Activated naive CD4-positive, alpha-beta T cell treated with anti-CD3 and anti-CD28 coated beads, Interleukin-2, amount 50 U/mL, for 24 hours (primary cell): ENCODE results near the gene CDH20.

Source experiments
- H3K27ac Mint-ChIP-seq: one replicate; pipeline ENCODE4 v1.8.0; 2021; ENCODE audit warnings: mild to moderate bottlenecking, mixed read lengths
- H3K27me3 Mint-ChIP-seq: one replicate; pipeline ENCODE4 v1.8.0; 2021; ENCODE audit warnings: mixed read lengths
- H3K36me3 Mint-ChIP-seq: one replicate; pipeline ENCODE4 v1.8.0; 2021; ENCODE audit warnings: mixed read lengths
- H3K4me1 Mint-ChIP-seq: one replicate; pipeline ENCODE4 v1.8.0; 2021; ENCODE audit warnings: mixed read lengths
- H3K4me3 Mint-ChIP-seq: one replicate; pipeline ENCODE4 v1.8.0; 2021; ENCODE audit warnings: mild to moderate bottlenecking, mixed read lengths
- H3K9me3 Mint-ChIP-seq: one replicate; pipeline ENCODE4 v1.8.0; 2021; ENCODE audit warnings: mixed read lengths

Gene CDH20

GRCh38 chr18:61435064-61435652 is 101.9 kb downstream of the CDH20 start:
- H3K27me3 Mint-ChIP-seq: peaks cover 4% of the 10 kb centered on the region
- H3K4me3 Mint-ChIP-seq: no peak overlapping the region
- no peaks in the 10 kb centered on the region for H3K36me3 Mint-ChIP-seq
- H3K9me3 Mint-ChIP-seq: peaks cover 6% of the 10 kb centered on the region
- no peak overlapping the region for H3K27ac Mint-ChIP-seq
- H3K4me1 Mint-ChIP-seq: no peaks in the 10 kb centered on the region

DNA sequence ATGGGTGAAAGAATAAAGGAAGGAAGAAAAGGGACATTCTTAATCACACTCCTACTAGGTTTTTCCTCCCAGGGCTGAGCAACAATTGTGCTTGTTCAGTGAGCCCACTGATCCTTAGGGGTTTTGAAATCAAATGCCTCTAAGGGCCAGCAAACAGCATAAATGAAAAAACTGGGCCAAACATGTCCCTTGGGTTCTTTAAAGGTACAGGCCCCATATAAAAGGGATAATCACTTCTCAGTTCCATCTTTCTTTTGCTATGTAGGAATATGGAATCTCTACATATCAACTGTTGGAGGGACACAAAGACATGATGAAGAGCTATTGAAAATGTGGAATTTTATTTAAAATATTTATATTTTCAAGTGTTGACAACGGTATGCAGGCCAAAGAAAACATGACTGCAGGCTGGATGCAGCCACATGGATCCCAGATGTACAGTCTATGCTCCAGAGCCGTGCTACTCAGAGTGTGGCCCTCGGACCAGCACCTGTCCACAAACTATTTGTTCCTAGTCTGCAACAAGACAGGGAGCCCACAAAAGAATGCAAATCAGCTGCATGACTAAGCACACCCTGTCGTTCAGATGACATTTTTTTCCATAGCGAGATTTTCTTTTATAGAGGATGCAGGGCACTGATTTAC is 110.0 kb downstream of the CDH20 start:
- no peaks in the 10 kb centered on the region for H3K4me1 Mint-ChIP-seq
- no peaks in the 10 kb centered on the region for H3K9me3 Mint-ChIP-seq
- H3K36me3 Mint-ChIP-seq: no peaks in the 10 kb centered on the region
- H3K27me3 Mint-ChIP-seq: peaks cover 4% of the 10 kb centered on the region
- no peak overlapping the region for H3K4me3 Mint-ChIP-seq
- no peak overlapping the region for H3K27ac Mint-ChIP-seq

DNA sequence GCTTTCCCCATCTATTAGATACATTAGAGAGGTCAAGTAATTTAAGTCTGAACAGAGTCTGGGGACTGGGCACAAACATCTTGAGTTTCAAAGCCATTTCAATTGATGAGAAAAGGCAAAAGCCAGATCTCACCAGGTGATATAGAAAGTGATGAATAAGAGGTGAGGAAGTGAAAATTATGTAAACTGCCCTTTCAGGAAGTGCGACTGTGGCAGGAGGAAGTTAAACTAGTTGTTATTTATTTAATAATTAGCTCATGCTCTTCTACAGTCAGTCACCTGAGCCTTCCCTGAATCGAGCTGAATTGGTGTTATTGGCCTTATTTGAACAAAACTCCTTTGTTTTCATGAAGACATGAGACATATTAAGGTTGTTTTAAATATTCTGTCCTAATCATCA is 115.1 kb downstream of the CDH20 start:
- Mint-ChIP-seq H3K4me3 (no peak overlapping the region), H3K36me3 (no peaks in the 10 kb centered on the region), H3K4me1 (no peaks in the 10 kb centered on the region), H3K27me3 (peaks cover 4% of the 10 kb centered on the region), H3K27ac (no peak overlapping the region), H3K9me3 (no peaks in the 10 kb centered on the region)

- no peak overlapping the region for H3K27ac Mint-ChIP-seq
- H3K27me3 Mint-ChIP-seq: peaks cover 6% of the 10 kb centered on the region
- H3K4me1 Mint-ChIP-seq: no peaks in the 10 kb centered on the region
- no peaks in the 10 kb centered on the region for H3K9me3 Mint-ChIP-seq
- H3K4me3 Mint-ChIP-seq: no peak overlapping the region
- no peaks in the 10 kb centered on the region for H3K36me3 Mint-ChIP-seq
Measured at GRCh38 chr18:61459896-61460648, 126.8 kb downstream of the CDH20 start.

DNA sequence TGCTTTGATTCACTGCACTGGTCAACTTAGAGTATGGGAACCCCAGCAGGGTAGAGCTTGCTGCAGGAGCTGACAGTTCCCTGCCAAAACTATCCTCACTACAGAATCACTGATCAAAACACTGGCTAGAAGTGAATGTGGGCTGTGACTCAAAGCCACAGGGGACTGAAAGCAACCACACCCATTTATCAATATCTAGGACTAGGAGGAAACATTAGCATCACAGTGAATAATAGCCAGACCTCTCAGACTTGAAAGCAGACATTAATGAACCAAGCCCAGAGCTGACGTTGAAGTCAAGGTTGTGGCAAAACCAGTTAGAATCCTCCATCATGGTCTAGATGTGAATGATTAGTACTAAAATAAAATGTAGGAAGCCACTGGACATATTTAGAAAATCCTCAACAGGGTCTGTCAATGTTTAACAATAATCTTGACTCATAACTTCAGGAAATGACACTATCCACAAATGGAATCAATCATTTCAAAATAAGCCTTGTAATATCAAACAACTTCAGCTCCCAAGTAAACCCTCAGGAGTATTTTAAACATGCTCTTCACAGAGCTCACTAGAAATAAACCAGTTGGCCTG is 131.4 kb downstream of the CDH20 start:
- Mint-ChIP-seq H3K9me3 (no peaks in the 10 kb centered on the region), H3K27me3 (peaks cover 4% of the 10 kb centered on the region), H3K36me3 (no peaks in the 10 kb centered on the region), H3K27ac (no peak overlapping the region), H3K4me1 (no peaks in the 10 kb centered on the region), H3K4me3 (no peak overlapping the region)

DNA sequence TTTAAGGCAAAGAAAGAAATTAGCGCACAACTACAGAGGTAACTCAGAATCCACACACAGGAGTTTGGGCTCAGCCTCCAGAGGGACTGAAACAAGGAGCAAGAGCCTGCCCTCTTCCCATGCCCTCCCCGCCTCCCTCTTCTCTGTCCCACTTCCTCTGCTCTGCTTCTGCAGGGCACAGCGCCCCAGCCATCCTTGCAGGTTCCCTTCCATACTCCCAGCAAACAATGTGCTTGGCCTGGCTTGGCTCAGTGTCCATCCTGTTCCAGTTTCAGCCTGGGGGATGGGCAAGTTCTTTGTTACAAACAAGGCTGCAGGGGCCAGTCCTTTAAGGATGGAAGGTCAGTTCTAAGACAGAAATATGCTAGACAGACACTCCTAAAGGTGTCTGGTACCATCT is 133.5 kb downstream of the CDH20 start:
- no peak overlapping the region for H3K27ac Mint-ChIP-seq
- no peaks in the 10 kb centered on the region for H3K36me3 Mint-ChIP-seq
- H3K4me3 Mint-ChIP-seq: no peak overlapping the region
- H3K4me1 Mint-ChIP-seq: no peaks in the 10 kb centered on the region
- H3K27me3 Mint-ChIP-seq: peaks cover 2% of the 10 kb centered on the region
- no peaks in the 10 kb centered on the region for H3K9me3 Mint-ChIP-seq

DNA sequence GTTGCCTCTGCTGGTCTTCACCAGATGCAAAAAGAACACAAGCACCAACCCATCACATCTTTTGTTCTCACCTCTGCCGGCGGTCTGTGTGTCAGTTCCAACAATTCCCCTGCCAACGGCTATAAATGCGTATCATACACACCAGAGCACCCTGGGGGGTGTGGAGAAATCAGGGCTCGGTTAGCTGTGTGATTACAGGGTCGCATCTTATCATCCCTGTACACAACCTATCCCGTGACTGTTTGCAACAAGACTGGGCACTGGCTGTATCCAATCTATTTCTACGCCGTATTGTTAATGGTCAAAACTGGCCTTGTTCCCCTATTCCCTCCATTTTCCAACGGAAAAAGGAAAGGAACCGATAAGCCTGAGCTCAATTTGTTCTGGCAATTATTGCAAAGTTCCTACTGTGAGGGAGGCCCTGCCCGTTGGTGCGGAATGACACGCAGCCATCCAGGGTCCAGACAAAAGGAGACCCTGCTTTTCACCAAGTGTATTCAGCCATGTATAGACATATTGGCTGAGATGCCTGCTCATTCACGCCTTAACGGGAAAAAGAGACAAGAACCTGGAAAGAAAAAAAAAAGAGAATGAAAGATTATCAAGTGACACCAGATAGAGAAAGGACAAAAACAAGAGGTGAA is 136.9 kb downstream of the CDH20 start:
- no peak overlapping the region for H3K27ac Mint-ChIP-seq
- no peaks in the 10 kb centered on the region for H3K9me3 Mint-ChIP-seq
- no peaks in the 10 kb centered on the region for H3K36me3 Mint-ChIP-seq
- peaks cover 3% of the 10 kb centered on the region for H3K27me3 Mint-ChIP-seq
- no peaks in the 10 kb centered on the region for H3K4me1 Mint-ChIP-seq
- no peak overlapping the region for H3K4me3 Mint-ChIP-seq

- no peaks in the 10 kb centered on the region for H3K4me1 Mint-ChIP-seq
- peaks cover 3% of the 10 kb centered on the region for H3K27me3 Mint-ChIP-seq
- H3K9me3 Mint-ChIP-seq: no peaks in the 10 kb centered on the region
- no peaks in the 10 kb centered on the region for H3K36me3 Mint-ChIP-seq
- no peak overlapping the region for H3K27ac Mint-ChIP-seq
- H3K4me3 Mint-ChIP-seq: no peak overlapping the region
Measured at GRCh38 chr18:61471541-61471940, 138.3 kb downstream of the CDH20 start.

- peaks cover 3% of the 10 kb centered on the region for H3K27me3 Mint-ChIP-seq
- no peaks in the 10 kb centered on the region for H3K4me1 Mint-ChIP-seq
- H3K36me3 Mint-ChIP-seq: no peaks in the 10 kb centered on the region
- no peaks in the 10 kb centered on the region for H3K9me3 Mint-ChIP-seq
- no peak overlapping the region for H3K4me3 Mint-ChIP-seq
- no peak overlapping the region for H3K27ac Mint-ChIP-seq
Measured at GRCh38 chr18:61471942-61472341, 138.7 kb downstream of the CDH20 start.

DNA sequence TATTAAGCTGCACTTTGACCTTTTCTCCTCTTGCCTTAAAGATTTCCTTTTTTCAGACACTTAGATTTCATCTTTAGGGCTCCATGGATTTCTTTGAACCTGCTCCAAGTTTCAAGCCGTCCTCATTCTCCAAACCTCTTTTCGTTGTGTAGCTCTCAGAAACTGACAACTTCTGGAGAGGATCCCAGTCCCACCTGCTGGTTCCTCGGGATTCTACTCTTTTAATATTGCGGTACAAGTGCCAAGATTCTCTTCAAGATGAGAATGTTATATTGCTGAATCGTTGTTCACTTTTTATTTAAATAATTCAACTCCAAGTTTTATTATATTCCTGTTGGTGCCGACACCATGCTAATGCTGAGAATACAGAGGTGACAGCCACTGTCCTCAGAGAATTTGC is 141.1 kb downstream of the CDH20 start:
- Mint-ChIP-seq H3K27ac (no peak overlapping the region), H3K9me3 (no peaks in the 10 kb centered on the region), H3K36me3 (no peaks in the 10 kb centered on the region), H3K4me1 (no peaks in the 10 kb centered on the region), H3K27me3 (peaks cover 3% of the 10 kb centered on the region), H3K4me3 (no peak overlapping the region)

DNA sequence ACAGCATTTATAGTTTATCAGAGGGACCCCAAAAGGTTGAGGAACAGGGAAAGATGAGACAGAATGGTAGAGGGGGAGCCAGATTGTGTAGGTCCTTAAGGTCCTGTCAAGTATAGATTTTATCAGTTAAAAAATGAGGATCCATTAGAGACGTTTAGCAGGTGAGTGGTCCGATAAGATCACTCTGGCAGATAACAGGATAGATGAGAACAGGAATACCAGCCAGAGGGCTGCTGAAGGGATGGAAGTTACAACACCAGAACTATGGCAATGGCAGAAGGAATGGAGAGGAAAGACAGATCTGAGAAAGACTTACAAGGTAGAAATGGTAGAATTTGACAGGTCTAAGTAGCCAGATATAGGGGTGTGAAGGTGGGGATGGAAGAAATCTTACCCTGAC is 141.7 kb downstream of the CDH20 start:
- H3K4me1 Mint-ChIP-seq: no peaks in the 10 kb centered on the region
- H3K27ac Mint-ChIP-seq: no peak overlapping the region
- no peaks in the 10 kb centered on the region for H3K36me3 Mint-ChIP-seq
- H3K9me3 Mint-ChIP-seq: no peaks in the 10 kb centered on the region
- H3K27me3 Mint-ChIP-seq: peaks cover 3% of the 10 kb centered on the region
- H3K4me3 Mint-ChIP-seq: no peak overlapping the region

DNA sequence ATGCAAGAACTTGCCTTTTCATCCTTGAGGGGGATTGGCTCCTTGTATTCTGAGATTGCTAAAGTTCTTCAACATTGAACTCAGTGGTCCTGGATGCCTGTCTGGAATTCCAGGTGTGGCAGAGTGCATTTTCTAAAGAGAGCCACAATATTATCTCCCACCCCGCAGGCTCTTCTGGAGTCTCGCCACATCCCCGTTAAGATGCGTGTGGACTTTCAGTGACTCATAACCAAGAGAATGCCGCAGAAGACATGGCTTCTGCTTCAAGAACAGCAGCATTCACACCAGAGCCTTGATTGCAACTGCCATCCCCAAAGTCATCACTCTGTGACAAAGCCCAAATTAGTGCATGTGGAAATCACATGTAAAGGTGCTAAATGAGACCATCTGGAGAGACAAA is 142.7 kb downstream of the CDH20 start:
- Mint-ChIP-seq H3K36me3 (no peaks in the 10 kb centered on the region), H3K4me3 (no peak overlapping the region), H3K4me1 (no peaks in the 10 kb centered on the region), H3K27me3 (peaks cover 3% of the 10 kb centered on the region), H3K9me3 (no peaks in the 10 kb centered on the region), H3K27ac (no peak overlapping the region)

DNA sequence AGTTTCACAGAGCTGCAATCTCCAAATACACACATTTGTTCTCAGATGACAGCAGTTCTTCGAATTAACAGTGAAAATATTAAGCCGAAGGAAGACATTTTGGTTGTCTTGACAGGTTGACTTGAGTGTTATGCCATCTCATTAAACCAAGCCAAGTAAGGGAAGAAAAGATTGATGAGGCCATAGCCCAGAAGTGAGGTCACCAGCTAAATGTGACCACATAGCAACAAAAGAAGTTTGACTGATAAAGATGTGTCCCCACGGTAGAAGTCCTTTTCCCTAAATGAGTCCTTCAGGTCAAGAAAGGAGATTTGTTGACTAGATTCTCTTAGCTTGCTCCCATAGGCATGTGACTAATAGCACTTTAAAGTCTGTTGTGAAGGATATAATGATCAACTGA is 156.1 kb downstream of the CDH20 start:
- no peaks in the 10 kb centered on the region for H3K36me3 Mint-ChIP-seq
- no peak overlapping the region for H3K4me3 Mint-ChIP-seq
- no peak overlapping the region for H3K27ac Mint-ChIP-seq
- H3K4me1 Mint-ChIP-seq: no peaks in the 10 kb centered on the region
- H3K27me3 Mint-ChIP-seq: peaks cover 2% of the 10 kb centered on the region
- H3K9me3 Mint-ChIP-seq: no peaks in the 10 kb centered on the region

- Mint-ChIP-seq H3K36me3 (no peaks in the 10 kb centered on the region), H3K9me3 (no peaks in the 10 kb centered on the region), H3K4me3 (no peak overlapping the region), H3K27me3 (peaks cover 3% of the 10 kb centered on the region), H3K4me1 (no peaks in the 10 kb centered on the region), H3K27ac (no peak overlapping the region)
Measured at GRCh38 chr18:61496374-61496773, 163.1 kb downstream of the CDH20 start.

GRCh38 chr18:61497422-61497821 is 164.2 kb downstream of the CDH20 start:
- Mint-ChIP-seq H3K36me3 (no peaks in the 10 kb centered on the region), H3K27ac (no peak overlapping the region), H3K4me3 (no peak overlapping the region), H3K27me3 (peaks cover 3% of the 10 kb centered on the region), H3K9me3 (no peaks in the 10 kb centered on the region), H3K4me1 (no peaks in the 10 kb centered on the region)

DNA sequence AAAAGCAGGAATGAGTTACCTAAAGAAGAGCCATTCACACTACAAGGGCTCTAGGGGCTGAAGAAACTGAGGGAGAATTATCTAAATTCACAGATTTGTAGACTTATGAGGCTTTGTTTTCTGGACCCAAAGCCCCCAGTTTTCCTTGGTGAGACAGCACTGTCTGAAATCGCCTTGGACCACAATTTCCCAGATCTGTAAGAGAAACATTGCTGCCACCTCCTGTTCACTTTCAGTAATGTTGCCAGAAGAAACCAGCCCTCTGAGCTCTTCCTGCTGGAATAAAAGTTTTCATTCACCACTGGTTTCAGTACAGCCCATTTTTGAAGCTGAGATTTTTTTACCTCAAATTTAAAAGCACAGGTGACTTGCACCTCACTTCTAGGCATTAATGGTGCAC is 169.2 kb downstream of the CDH20 start:
- H3K27me3 Mint-ChIP-seq: peaks cover 8% of the 10 kb centered on the region
- H3K4me1 Mint-ChIP-seq: no peaks in the 10 kb centered on the region
- H3K9me3 Mint-ChIP-seq: no peaks in the 10 kb centered on the region
- no peaks in the 10 kb centered on the region for H3K36me3 Mint-ChIP-seq
- H3K4me3 Mint-ChIP-seq: no peak overlapping the region
- no peak overlapping the region for H3K27ac Mint-ChIP-seq
